Upper lobe of left lung (tissue), 6 donors: ENCODE data around the gene TIMP4. TPM values are rescaled to one million over a fixed set of nuclear protein-coding genes. Genes with fewer than 3 reads are reported as not detected.

ENCODE experiments used
- ATAC-seq, 2 donors: fragments of 200-7000 bp; cut with Tn5 transposase; one replicate each; pipeline ENCODE4 v1.9.1; 2022; ENCODE audit warnings: mild to moderate bottlenecking in 2 of 2, moderate library complexity in 2 of 2; ENCODE audit not compliant: low FRiP score in 2 of 2
- DNase-seq, 2 donors: peaks; one replicate each; pipeline ENCODE4 v3.0.0-alpha.2; 2019 to 2020
- H3K27ac ChIP-seq, 4 donors: fragments of 200-600 bp; sonication (generic); one replicate each; pipeline ENCODE4 v1.5.1; 2016 to 2019
- H3K27me3 ChIP-seq, 4 donors: fragments of 200-600 bp; sonication (generic); one replicate each; pipeline ENCODE4 v1.5.1; 2017 to 2019
- H3K36me3 ChIP-seq, 4 donors: fragments of 200-600 bp; sonication (generic); one replicate each; pipeline ENCODE4 v1.5.1; 2016 to 2019
- H3K4me1 ChIP-seq, 4 donors: fragments of 200-600 bp; sonication (generic); one replicate each; pipeline ENCODE4 v1.5.1; 2018 to 2019
- H3K4me3 ChIP-seq, 4 donors: fragments of 200-600 bp; sonication (generic); one replicate each; pipeline ENCODE4 v1.5.1; 2017 to 2019; ENCODE audit warnings: mild to moderate bottlenecking in 2 of 4, moderate library complexity in 1 of 4
- H3K9me3 ChIP-seq, 4 donors: fragments of 200-600 bp; sonication (generic); one replicate each; pipeline ENCODE4 v1.5.1; 2018 to 2019
- CTCF ChIP-seq, 6 experiments: fragments of 450-650 bp in 4 of 6; fragments of 200-600 bp in 2 of 6; sonication (generic) in 2 of 6; IDR thresholded peaks; one replicate each; pipeline ENCODE4 v1.5.1; 2016 to 2019; ENCODE audit warnings: antibody characterized with exemption in 6 of 6
- EP300 ChIP-seq, 4 donors: sonication (generic); formaldehyde crosslinking; IDR thresholded peaks; one replicate each; pipeline ENCODE4 v1.5.1; 2017; ENCODE audit warnings: antibody characterized with exemption in 4 of 4, control low read depth in 2 of 4
- POLR2A ChIP-seq, 4 donors: fragments of 450-650 bp; IDR thresholded peaks; one replicate each; pipeline ENCODE4 v1.5.1; 2016 to 2017; ENCODE audit warnings: antibody characterized with exemption in 4 of 4, mild to moderate bottlenecking in 2 of 4
- POLR2AphosphoS5 ChIP-seq, 2 donors: sonication (generic); formaldehyde crosslinking; IDR thresholded peaks; one replicate each; pipeline ENCODE4 v1.5.1; 2017; ENCODE audit warnings: antibody characterized with exemption in 2 of 2
- WGBS, 2 donors: methylation state at CpG; one replicate each; pipeline ENCODE4 v1.1.5; 2017 to 2018; 5-methylcytosine and 5-hydroxymethylcytosine counted together
- total RNA-seq, 6 donors: library from RNA; depleted of rRNA in 4 of 6; stranded (reverse); fragments of >200 nt in 4 of 6; gene quantifications; one replicate each; pipeline versions ENCODE4 v1.1.0 to v1.2.1, GENCODE V29; 2016 to 2021
- donor health status: DM: no; HTN: no; CAD: no; lungs with moderate emphysema.
- donor health status: DM: no; HTN: yes; CAD: no; lungs with severe emphysema.

Gene TIMP4
- total RNA-seq, 6 donors from 2014 or later: 1.6 to 10.5 (median 5.2) TPM

DNA sequence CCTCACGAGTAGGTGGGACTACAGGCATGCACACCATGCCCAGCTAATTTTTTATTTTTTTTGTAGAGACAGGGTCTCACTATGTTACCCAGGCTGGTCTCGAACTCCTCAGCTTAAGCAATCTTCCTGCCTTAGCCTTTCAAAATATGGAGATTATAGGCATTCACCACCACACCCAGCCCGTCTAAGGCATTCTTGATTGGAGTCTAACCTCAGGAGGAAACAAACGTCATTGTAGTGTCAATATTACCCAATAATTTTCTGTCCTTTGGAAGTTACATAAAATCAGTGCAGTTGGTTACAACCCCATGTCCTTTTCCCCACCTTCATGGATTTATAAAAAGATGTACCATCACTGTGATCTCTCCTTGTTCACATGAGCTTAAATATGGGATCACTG lies 41.8 kb downstream of the TIMP4 start:
- DNase-seq (no peak), ATAC-seq (no peak)
- TF ChIP-seq CTCF (IDR thresholded peaks at IDR 0.05): no peak
- TF ChIP-seq EP300 (IDR thresholded peaks at IDR 0.05): no peak
- TF ChIP-seq POLR2A (IDR thresholded peaks at IDR 0.05): no peak
- TF ChIP-seq POLR2AphosphoS5 (IDR thresholded peaks at IDR 0.05): no peak
- Histone ChIP-seq H3K27me3 (no peaks in the 10 kb centered on the region), H3K27ac (no peak overlapping the region), H3K4me1 (no peaks in the 10 kb centered on the region), H3K36me3 (no peaks in the 10 kb centered on the region), H3K4me3 (no peak overlapping the region), H3K9me3 (no peaks in the 10 kb centered on the region)
- WGBS, 2 donors: 53 to 66% methylated on average over 4 of the region's 4 CpGs

DNA sequence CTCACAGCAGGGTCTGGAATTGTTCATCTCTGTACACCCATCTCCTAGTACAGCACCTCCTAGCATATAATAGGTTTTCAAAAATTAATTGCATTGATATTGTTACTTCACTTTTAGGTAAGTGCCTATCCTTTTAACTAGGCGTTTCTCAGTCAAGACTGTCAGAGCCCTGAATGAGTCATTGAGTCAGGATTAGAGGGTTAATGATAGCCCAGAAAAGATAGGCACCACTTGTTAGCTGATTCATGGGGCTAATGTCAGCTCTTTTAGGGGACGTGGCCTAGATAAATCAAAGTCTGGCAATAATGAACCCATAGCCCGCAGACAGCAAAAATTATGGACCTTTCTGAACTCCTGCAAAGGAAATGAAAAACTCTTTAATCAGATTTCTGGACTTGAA lies 42.9 kb downstream of the TIMP4 start:
- H3K4me3 ChIP-seq: no peak overlapping the region
- no peaks in the 10 kb centered on the region for H3K9me3 ChIP-seq
- ATAC-seq (no peak), DNase-seq (no peak)
- no peaks in the 10 kb centered on the region for H3K27me3 ChIP-seq
- no peak overlapping the region for H3K27ac ChIP-seq
- WGBS, 2 donors: 74 to 82% methylated on average over 3 of the region's 3 CpGs
- no peaks in the 10 kb centered on the region for H3K36me3 ChIP-seq
- no peaks in the 10 kb centered on the region for H3K4me1 ChIP-seq
- no peak for TF ChIP-seq POLR2A (IDR thresholded peaks at IDR 0.05)
- no peak for TF ChIP-seq EP300 (IDR thresholded peaks at IDR 0.05)
- no peak for TF ChIP-seq CTCF (IDR thresholded peaks at IDR 0.05)
- TF ChIP-seq POLR2AphosphoS5 (IDR thresholded peaks at IDR 0.05): no peak

DNA sequence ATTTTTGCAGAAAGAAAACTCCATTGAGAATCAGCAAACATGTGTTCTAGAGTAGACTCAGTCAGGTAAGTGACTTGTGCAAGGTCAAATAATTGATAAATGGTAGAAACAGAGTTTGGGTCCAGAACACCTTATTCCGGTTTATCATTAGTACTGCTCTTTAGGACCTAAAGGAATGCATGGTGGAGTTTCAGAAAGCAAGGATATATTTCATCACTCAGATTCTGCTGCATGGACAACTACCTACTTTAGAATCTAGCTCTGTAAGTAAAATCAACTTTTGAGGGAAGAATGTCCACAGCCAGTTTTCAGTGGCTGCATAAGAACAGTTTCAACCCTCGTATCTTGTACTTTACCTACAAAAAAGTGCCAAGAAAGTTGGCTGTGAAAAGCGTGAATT lies 43.6 kb downstream of the TIMP4 start:
- Histone ChIP-seq H3K36me3 (no peaks in the 10 kb centered on the region), H3K27me3 (no peaks in the 10 kb centered on the region), H3K4me3 (no peak overlapping the region), H3K27ac (no peak overlapping the region), H3K9me3 (no peaks in the 10 kb centered on the region), H3K4me1 (no peaks in the 10 kb centered on the region)
- 86 to 88% methylated on average over 3 of the region's 3 CpGs for WGBS, 2 donors
- no peak for DNase-seq
- TF ChIP-seq CTCF (IDR thresholded peaks at IDR 0.05) (no peak), POLR2AphosphoS5 (IDR thresholded peaks at IDR 0.05) (no peak), POLR2A (IDR thresholded peaks at IDR 0.05) (no peak), EP300 (IDR thresholded peaks at IDR 0.05) (no peak)
- no peak for ATAC-seq

GRCh38 chr3:12114251-12114650 lies 44.5 kb downstream of the TIMP4 start:
- no peaks in the 10 kb centered on the region for H3K9me3 ChIP-seq
- no peaks in the 10 kb centered on the region for H3K36me3 ChIP-seq
- H3K27ac ChIP-seq: no peak overlapping the region
- H3K27me3 ChIP-seq: no peaks in the 10 kb centered on the region
- ATAC-seq: no peak
- no peak for TF ChIP-seq CTCF (IDR thresholded peaks at IDR 0.05)
- TF ChIP-seq POLR2AphosphoS5 (IDR thresholded peaks at IDR 0.05): no peak
- TF ChIP-seq EP300 (IDR thresholded peaks at IDR 0.05): no peak
- no peak for TF ChIP-seq POLR2A (IDR thresholded peaks at IDR 0.05)
- no peak for DNase-seq
- H3K4me1 ChIP-seq: no peaks in the 10 kb centered on the region
- H3K4me3 ChIP-seq: no peak overlapping the region

- TF ChIP-seq EP300 (IDR thresholded peaks at IDR 0.05) (no peak), CTCF (IDR thresholded peaks at IDR 0.05) (no peak), POLR2AphosphoS5 (IDR thresholded peaks at IDR 0.05) (no peak), POLR2A (IDR thresholded peaks at IDR 0.05) (no peak)
- ATAC-seq (no peak), DNase-seq (no peak)
- no peak overlapping the region for H3K27ac ChIP-seq
- no peak overlapping the region for H3K4me3 ChIP-seq
- no peaks in the 10 kb centered on the region for H3K4me1 ChIP-seq
- 61 to 74% methylated on average over 8 of the region's 8 CpGs for WGBS, 2 donors
- no peaks in the 10 kb centered on the region for H3K27me3 ChIP-seq
- H3K36me3 ChIP-seq: no peaks in the 10 kb centered on the region
- H3K9me3 ChIP-seq: no peaks in the 10 kb centered on the region
These were observed 51.5 kb downstream of the TIMP4 start for GRCh38 chr3:12107071-12107713.
